Esophagus muscularis mucosa (tissue), 4 donors: Measurements from ENCODE around the gene GLTP.

ENCODE experiments used
- CTCF ChIP-seq, 3 experiments: fragments of 200-600 bp in 2 of 3; fragments of 450-650 bp in 1 of 3; sonication (generic) in 2 of 3; IDR thresholded peaks; one replicate each; pipeline ENCODE4 v1.5.1; 2017 to 2019; ENCODE audit warnings: antibody characterized with exemption in 3 of 3, mild to moderate bottlenecking in 2 of 3, moderate library complexity in 1 of 3
- EP300 ChIP-seq: sonication (generic); formaldehyde crosslinking; IDR thresholded peaks from one replicate; pipeline ENCODE4 v1.6.1; 2017; ENCODE audit warnings: antibody characterized with exemption
- POLR2A ChIP-seq: fragments of 450-650 bp; IDR thresholded peaks from one replicate; pipeline ENCODE4 v1.6.1; 2017; ENCODE audit warnings: antibody characterized with exemption, moderate library complexity, mild to moderate bottlenecking, low read depth

DNA sequence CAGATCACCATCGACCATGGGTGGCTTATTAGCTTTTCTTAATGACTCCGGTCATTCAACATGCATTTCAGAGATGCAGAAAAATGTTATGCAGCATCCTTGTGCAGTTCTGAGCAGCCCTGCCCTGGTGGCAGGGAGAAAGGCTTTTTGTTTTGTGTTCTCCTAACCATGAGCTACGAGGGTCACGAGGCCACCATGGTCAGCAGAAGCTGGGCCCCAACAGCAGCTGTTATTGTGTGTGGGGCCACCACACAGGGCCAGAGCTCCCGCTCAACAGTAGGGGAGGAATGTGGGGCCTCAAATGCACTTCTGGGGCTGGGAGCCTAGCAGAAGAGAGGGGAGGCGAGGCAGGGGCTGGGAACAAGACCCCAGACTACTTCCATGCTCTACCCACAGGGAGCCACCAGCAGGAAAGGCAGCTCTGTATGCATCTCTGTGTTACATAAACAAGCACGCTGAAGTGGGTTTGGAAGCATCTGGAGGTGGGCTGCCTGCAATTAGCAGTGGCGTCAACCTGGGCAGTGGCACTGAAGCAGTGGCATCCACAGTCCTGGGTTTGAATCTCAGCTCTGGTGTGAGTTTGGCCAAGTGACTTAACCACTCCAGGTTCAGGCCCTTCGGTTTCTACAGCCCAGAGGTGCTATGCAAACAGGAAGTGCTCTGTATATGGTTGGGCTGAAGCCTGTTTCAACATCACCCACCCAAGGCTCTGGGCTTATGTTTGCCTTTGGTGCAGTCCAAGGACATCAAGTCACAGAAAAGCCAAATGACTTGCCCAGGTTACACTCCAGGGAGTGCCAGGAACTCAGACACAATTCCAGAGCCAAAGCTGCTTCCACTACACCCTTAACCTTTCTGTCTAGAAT, 16.3 kb downstream of the GLTP start:
- TF ChIP-seq EP300 (no peak), CTCF (IDR thresholded peaks at IDR 0.05) (no peak), POLR2A (no peak)
